Measurements from ENCODE around the gene ITGA3.

DNA sequence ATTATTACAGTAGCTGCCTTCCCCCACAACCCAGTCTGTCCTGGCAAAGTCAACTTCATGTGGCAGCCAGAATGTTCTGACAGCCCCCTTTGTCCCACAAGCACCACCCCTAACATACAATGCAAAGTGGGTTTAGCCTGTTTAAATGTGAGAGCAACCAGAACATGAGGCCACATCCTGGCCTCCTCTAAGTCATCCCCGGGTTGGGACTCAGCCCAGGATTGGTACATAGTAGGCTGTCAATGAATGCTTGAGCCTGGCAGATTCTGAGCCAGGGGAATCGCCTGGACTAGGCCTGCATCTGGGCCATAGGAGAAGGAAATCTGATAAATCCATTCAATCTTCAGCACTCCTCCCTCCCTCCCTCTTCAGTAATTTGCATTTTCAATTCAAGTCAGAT, 4.3 kb upstream of the ITGA3 start:
- TF ChIP-seq CTCF (IDR thresholded peaks at IDR 0.05; ENCODE audit: borderline replicate concordance, extremely low read depth, low read length, poor library complexity, severe bottlenecking) = no peak
- no peak for TF ChIP-seq EZH2 (IDR thresholded peaks at IDR 0.05; ENCODE audit: borderline replicate concordance, low read depth, low read length, severe bottlenecking)

All from DND-41 (cell line).